GM12878 (cell line): ENCODE data around the gene IRAK4. TPM values are rescaled to one million over a fixed set of nuclear protein-coding genes. Genes with fewer than 3 reads are reported as not detected.

Source experiments
- ATAC-seq: fragments of 200-7000 bp; cut with Tn5 transposase; 3 replicates; pipeline ENCODE4 v1.9.1; 2020; ENCODE audit warnings: mild to moderate bottlenecking, moderate library complexity
- BruUV-seq: library from RNA; stranded (reverse); fragments of 400-500 nt; replicated peaks from 2 replicates; lab custom pipeline; 2021; lab: Mats Ljungman, UMichigan
- CTCF ChIA-PET: fragments of 300-600 bp; sonication (Branson Sonifier 250); formaldehyde crosslinking; extraction: SDS; loops from one replicate; lab custom pipeline; 2021; ENCODE audit warnings: inconsistent platforms; lab: Yijun Ruan, JAX
- POLR2A ChIA-PET: fragments of 350-600 bp; formaldehyde crosslinking; extraction: SDS; loops from one replicate; lab custom pipeline; 2021; ENCODE audit warnings: inconsistent platforms; lab: Charles Lee
- RAD21 ChIA-PET: fragments of 300-600 bp; sonication (Branson Sonifier 250); formaldehyde crosslinking; loops from one replicate; lab custom pipeline; 2023; ENCODE audit warnings: antibody characterized with exemption; ENCODE audit not compliant: unreplicated experiment; lab: Charles Lee
- SMC1A ChIA-PET: fragments of 300-600 bp; sonication (Branson Sonifier 250); formaldehyde crosslinking; loops from one replicate; lab custom pipeline; 2023; ENCODE audit not compliant: unreplicated experiment, uncharacterized antibody; lab: Charles Lee
- DNase-seq: peaks from one replicate; pipeline ENCODE4 v3.0.0-alpha.2; 2011; ENCODE audit warnings: low read depth, low spot score
- FAIRE-seq: peaks from 3 replicates; lab custom pipeline; 2011; peaks lifted over from hg19 to GRCh38; lab: Jason Lieb, UNC
- H2AFZ ChIP-seq: 2 replicates; pipeline ENCODE4 v1.6.0; 2011; ENCODE audit warnings: low read depth, low read length, control low read depth; ENCODE audit not compliant: control insufficient read depth
- H3K27ac ChIP-seq: 2 replicates; pipeline ENCODE4 v1.5.1; 2011; ENCODE audit warnings: control low read depth; ENCODE audit not compliant: control insufficient read depth, insufficient read depth
- H3K27me3 ChIP-seq, 2 experiments: replicated peaks in 1 of 2; 2 replicates each; pipeline versions ENCODE4 v1.6.0 to v1.6.1; 2011; ENCODE audit warnings: low read length in 1 of 2; ENCODE audit not compliant: control insufficient read depth in 2 of 2, insufficient read depth in 2 of 2
- H3K36me3 ChIP-seq, 2 experiments: 2 replicates each; pipeline ENCODE4 v1.5.1; 2011; ENCODE audit warnings: low read length in 1 of 2; ENCODE audit not compliant: control insufficient read depth in 2 of 2, insufficient read depth in 2 of 2
- H3K4me1 ChIP-seq: 2 replicates; pipeline ENCODE4 v1.6.1; 2011; ENCODE audit warnings: mild to moderate bottlenecking, low read length, moderate library complexity, mixed read lengths; ENCODE audit not compliant: control insufficient read depth, insufficient read depth
- H3K4me2 ChIP-seq: 2 replicates; pipeline ENCODE4 v1.6.0; 2011; ENCODE audit warnings: control low read depth; ENCODE audit not compliant: control insufficient read depth, insufficient read depth
- H3K4me3 ChIP-seq: fragments of 200-600 bp; sonication (generic); 2 replicates; pipeline ENCODE4 v1.5.1; 2016
- H3K79me2 ChIP-seq: 2 replicates; pipeline ENCODE4 v1.6.0; 2011; ENCODE audit warnings: low read length; ENCODE audit not compliant: control insufficient read depth, insufficient read depth
- H3K9ac ChIP-seq: 2 replicates; pipeline ENCODE4 v1.8.0; 2011; ENCODE audit warnings: low read length, control low read depth, mixed read lengths; ENCODE audit not compliant: control insufficient read depth, insufficient read depth
- H3K9me3 ChIP-seq: replicated peaks from 3 replicates; pipeline ENCODE4 v1.5.1; 2011; ENCODE audit warnings: mild to moderate bottlenecking, low read length; ENCODE audit not compliant: control insufficient read depth, insufficient read depth
- H4K20me1 ChIP-seq: 2 replicates; pipeline ENCODE4 v1.6.0; 2011; ENCODE audit not compliant: control insufficient read depth, insufficient read depth
- CEBPZ ChIP-seq: fragments of 150-350 bp; IDR thresholded peaks from 2 replicates; pipeline ENCODE4 v1.6.1; 2016; ENCODE audit warnings: low read depth, low read length
- ELK1 ChIP-seq: IDR thresholded peaks from 2 replicates; pipeline ENCODE4 v1.6.1; 2012; ENCODE audit warnings: low read depth, low read length, improper control_type of control experiment
- HCFC1 ChIP-seq: fragments of 150-350 bp; IDR thresholded peaks from 2 replicates; pipeline ENCODE4 v1.6.1; 2014; ENCODE audit warnings: low read length
- NFIC ChIP-seq: IDR thresholded peaks from 2 replicates; pipeline ENCODE4 v1.6.1; 2012; ENCODE audit warnings: low read depth, mild to moderate bottlenecking, inconsistent platforms, low read length, moderate library complexity
- ZNF622 ChIP-seq: fragments of 450-650 bp; IDR thresholded peaks from 2 replicates; pipeline ENCODE4 v1.6.1; 2017; ENCODE audit warnings: mild to moderate bottlenecking, inconsistent platforms
- in situ Hi-C: fragments of 300-500 bp; cut with MboI; formaldehyde crosslinking; loops from 9 replicates; pipeline ENCODE4 v1.14.3; 2018; ENCODE audit warnings: mixed read lengths
- intact Hi-C: fragments of 100-400 bp; cut with micrococcal nuclease; formaldehyde crosslinking; loops from one replicate; pipeline ENCODE4 v1.14.2; 2022; ENCODE audit not compliant: unreplicated experiment
- polyA plus RNA-seq, 11 experiments: library from polyadenylated mRNA; depleted of rRNA in 4 of 11; unstranded in 6 of 11; stranded (reverse) in 5 of 11; fragments of >200 nt; fragmentation: Nextera tagmentation in 4 of 11; fragmentation: Illumina TruSeq in 1 of 11; extraction: Ambion mirVana in 4 of 11; extraction: Trizol in 1 of 11; gene quantifications; 1 replicate in 1 of 11; 2 replicates in 10 of 11; pipeline versions ENCODE4 v1.2.1 to v1.2.3, GENCODE V29; 2011 to 2016; ENCODE audit warnings: inconsistent platforms in 2 of 11, missing spikeins in 2 of 11, low read depth in 1 of 11
- total RNA-seq, 4 experiments: library from RNA; depleted of rRNA in 3 of 4; stranded (reverse); fragments of >200 nt in 3 of 4; fragmentation: Illumina TruSeq in 1 of 4; extraction: Trizol in 1 of 4; gene quantifications; 2 replicates each; pipeline versions ENCODE4 v1.2.1 to v1.2.3, GENCODE V29; 2013 to 2021
- TF ChIP-seq, protein P1 (sequence below): fragments of 450-650 bp; IDR thresholded peaks from 2 replicates; pipeline ENCODE4 v1.6.1; 2016; ENCODE audit warnings: mild to moderate bottlenecking, moderate library complexity, borderline replicate concordance

Gene IRAK4
- total and polyA plus RNA-seq, 10 of the 15 experiments (the other 5 are each of a cell fraction or from before 2014, with no cell fraction given) = 7.9 to 46.8 (median 20.9) TPM

- TF ChIP-seq HCFC1 (no peak), ZNF622 (no peak), CEBPZ (no peak), NFIC (no peak), ELK1 (no peak)
- TF ChIP-seq, protein P1, sequence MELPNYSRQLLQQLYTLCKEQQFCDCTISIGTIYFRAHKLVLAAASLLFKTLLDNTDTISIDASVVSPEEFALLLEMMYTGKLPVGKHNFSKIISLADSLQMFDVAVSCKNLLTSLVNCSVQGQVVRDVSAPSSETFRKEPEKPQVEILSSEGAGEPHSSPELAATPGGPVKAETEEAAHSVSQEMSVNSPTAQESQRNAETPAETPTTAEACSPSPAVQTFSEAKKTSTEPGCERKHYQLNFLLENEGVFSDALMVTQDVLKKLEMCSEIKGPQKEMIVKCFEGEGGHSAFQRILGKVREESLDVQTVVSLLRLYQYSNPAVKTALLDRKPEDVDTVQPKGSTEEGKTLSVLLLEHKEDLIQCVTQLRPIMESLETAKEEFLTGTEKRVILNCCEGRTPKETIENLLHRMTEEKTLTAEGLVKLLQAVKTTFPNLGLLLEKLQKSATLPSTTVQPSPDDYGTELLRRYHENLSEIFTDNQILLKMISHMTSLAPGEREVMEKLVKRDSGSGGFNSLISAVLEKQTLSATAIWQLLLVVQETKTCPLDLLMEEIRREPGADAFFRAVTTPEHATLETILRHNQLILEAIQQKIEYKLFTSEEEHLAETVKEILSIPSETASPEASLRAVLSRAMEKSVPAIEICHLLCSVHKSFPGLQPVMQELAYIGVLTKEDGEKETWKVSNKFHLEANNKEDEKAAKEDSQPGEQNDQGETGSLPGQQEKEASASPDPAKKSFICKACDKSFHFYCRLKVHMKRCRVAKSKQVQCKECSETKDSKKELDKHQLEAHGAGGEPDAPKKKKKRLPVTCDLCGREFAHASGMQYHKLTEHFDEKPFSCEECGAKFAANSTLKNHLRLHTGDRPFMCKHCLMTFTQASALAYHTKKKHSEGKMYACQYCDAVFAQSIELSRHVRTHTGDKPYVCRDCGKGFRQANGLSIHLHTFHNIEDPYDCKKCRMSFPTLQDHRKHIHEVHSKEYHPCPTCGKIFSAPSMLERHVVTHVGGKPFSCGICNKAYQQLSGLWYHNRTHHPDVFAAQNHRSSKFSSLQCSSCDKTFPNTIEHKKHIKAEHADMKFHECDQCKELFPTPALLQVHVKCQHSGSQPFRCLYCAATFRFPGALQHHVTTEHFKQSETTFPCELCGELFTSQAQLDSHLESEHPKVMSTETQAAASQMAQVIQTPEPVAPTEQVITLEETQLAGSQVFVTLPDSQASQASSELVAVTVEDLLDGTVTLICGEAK = peak; percentile 87
- BruUV-seq = no TSS peak
- in situ Hi-C loops = no loop called here
- H3K4me1 ChIP-seq = 0 out of 2 replicates have a peak, but pooled peaks cover 4% of the 10 kb centered on the region
- H3K79me2 ChIP-seq = peaks cover 48% of the 10 kb centered on the region
- H3K9me3 ChIP-seq = no peaks in the 10 kb centered on the region
- H3K36me3 ChIP-seq = no peaks in the 10 kb centered on the region
- 0 out of 2 replicates have a peak overlapping the region, but pooled peaks have one; percentile 23 for H3K9ac ChIP-seq
- H3K27ac ChIP-seq = no peak overlapping the region
- RAD21 ChIA-PET = interaction anchor here (0.6 to 1.2 kb wide), 5 partner anchors 17 to 413 kb away, joined by 3 to 4 read pairs (median 3); partner anchors contain the start of gene TWF1
- ATAC-seq = no peak
- no peaks in the 10 kb centered on the region for H4K20me1 ChIP-seq
- CTCF ChIA-PET = interaction anchor here (0.9 to 3.1 kb wide), 5 partner anchors 16 to 121 kb away, joined by 3 to 21 read pairs (median 4); partner anchors contain the start of gene TWF1
- no peaks in the 10 kb centered on the region for H3K27me3 ChIP-seq
- peak overlapping the region; percentile 85 for H3K4me2 ChIP-seq
- no peak overlapping the region for H2AFZ ChIP-seq
- SMC1A ChIA-PET = interaction anchor here (0.6 to 3.0 kb wide), 5 partner anchors 10 to 120 kb away, joined by 3 to 27 read pairs (median 5); no protein-coding TSS in a partner anchor
- DNase-seq = no peak
- POLR2A ChIA-PET = interaction anchor here (0.7 kb wide), 2 partner anchors 8 to 625 kb away, joined by 3 read pairs; no protein-coding TSS in a partner anchor
- FAIRE-seq = peak; percentile 18
- H3K4me3 ChIP-seq = peak overlapping the region; percentile 46; the same call in 1 of the 2 replicates
- intact Hi-C loops = no loop called here
These were observed 2.7 kb downstream of the IRAK4 start for GRCh38 chr12:43761500-43761899.
